ENCODE results near the gene C10orf90. TPM values are rescaled to one million over a fixed set of nuclear protein-coding genes. Genes with fewer than 3 reads are reported as not detected.

Gene C10orf90
- total and polyA plus RNA-seq, 12 donors, result 0.04 to 0.36 TPM; not detected in 10

DNA sequence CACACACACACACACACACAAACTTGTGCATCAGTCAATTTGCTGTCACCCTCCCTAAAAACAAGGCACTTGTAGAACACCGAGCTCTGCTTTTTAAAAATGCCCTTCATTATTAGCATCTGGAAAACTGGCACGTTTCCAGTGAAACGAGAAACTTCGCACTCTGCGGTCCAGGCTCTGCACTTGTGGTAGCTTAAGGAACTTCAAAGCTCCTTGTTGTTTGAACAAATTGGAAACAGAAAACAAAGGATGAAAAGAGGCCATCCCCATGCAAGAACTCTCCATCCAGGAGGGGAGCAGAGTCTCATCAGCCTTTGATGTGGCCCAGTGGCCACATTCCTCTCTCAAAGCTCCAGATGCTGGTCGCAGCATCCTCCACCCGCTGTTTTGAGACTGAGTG lies 105.1 kb downstream of the C10orf90 start:
- intact Hi-C loops (cut with DNase I), result no loop called here
- ATAC-seq (no peak), DNase-seq (no peak)
- H3K4me3 ChIP-seq, result no peak overlapping the region
- peaks cover 0 to 17% (median 0%) of the 10 kb centered on the region in 7 donors for H3K27me3 ChIP-seq
- no peaks in the 10 kb centered on the region for H3K9me3 ChIP-seq
- 77 to 81% methylated on average over 7 of the region's 7 CpGs for WGBS, 2 donors
- TF ChIP-seq, protein P1, sequence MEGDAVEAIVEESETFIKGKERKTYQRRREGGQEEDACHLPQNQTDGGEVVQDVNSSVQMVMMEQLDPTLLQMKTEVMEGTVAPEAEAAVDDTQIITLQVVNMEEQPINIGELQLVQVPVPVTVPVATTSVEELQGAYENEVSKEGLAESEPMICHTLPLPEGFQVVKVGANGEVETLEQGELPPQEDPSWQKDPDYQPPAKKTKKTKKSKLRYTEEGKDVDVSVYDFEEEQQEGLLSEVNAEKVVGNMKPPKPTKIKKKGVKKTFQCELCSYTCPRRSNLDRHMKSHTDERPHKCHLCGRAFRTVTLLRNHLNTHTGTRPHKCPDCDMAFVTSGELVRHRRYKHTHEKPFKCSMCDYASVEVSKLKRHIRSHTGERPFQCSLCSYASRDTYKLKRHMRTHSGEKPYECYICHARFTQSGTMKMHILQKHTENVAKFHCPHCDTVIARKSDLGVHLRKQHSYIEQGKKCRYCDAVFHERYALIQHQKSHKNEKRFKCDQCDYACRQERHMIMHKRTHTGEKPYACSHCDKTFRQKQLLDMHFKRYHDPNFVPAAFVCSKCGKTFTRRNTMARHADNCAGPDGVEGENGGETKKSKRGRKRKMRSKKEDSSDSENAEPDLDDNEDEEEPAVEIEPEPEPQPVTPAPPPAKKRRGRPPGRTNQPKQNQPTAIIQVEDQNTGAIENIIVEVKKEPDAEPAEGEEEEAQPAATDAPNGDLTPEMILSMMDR (IDR thresholded peaks at IDR 0.05), result no peak
- H3K27ac ChIP-seq, result no peak overlapping the region
- H3K36me3 ChIP-seq, result no peaks in the 10 kb centered on the region
- H3K4me1 ChIP-seq, result peaks cover 0 to 12% (median 3%) of the 10 kb centered on the region in 9 donors

DNA sequence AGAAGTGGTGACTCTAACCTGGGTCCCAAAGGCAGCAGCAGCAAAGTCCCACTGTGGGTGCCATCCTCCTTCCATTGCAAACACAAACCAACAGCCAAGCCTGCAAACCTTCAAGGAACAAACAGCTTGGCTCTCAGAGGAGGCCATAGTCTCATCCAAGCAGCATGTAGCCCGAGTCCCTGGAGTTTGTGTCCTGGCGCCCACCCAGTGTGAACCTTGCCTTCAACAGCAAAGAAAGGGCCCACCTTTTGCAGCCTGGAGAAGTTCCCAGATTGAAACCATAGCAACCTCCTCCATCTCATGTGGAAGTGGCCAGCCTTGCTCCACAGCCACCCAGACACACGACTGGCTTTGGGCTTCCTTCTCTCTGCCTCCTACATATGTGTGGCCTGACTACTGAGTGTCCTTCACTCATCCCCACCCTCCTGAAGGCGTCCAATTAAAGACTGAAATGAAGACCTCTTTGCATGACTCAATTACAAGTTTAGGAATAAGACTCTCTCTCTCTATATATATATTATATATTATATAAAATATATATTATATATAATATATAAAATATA lies 106.1 kb downstream of the C10orf90 start:
- Histone ChIP-seq H3K27ac (no peak overlapping the region), H3K4me1 (peaks cover 0 to 12% (median 3%) of the 10 kb centered on the region in 9 donors), H3K36me3 (no peaks in the 10 kb centered on the region), H3K9me3 (no peaks in the 10 kb centered on the region), H3K27me3 (peaks cover 0 to 17% (median 0%) of the 10 kb centered on the region in 7 donors), H3K4me3 (no peak overlapping the region)
- intact Hi-C loops (cut with DNase I), result no loop called here
- DNase-seq, result no peak
- TF ChIP-seq, protein P1 (IDR thresholded peaks at IDR 0.05), result no peak
- no peak for ATAC-seq
- WGBS, 2 donors, result 70 to 82% methylated on average over 4 of the region's 4 CpGs

DNA sequence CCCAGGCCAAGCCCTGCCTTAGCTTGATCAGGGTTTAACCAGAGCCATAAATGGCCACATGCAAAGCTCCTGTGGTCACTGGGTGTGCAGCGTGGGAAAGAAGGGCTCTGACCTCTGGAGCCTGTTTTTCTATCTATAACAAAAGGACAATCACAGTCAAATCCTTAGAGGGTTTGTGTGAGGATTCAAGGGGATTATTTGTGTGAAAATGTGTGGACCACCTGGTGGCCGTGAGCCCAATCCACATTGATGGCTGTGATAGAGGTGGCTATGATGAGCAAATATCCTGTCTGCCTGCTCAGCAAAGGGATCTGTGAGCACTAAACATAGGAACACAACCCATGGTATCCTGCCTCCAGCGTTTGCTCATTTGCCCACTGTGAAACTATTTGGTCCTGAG lies 107.1 kb downstream of the C10orf90 start:
- no peaks in the 10 kb centered on the region for H3K9me3 ChIP-seq
- intact Hi-C loops (cut with DNase I), result no loop called here
- no peak overlapping the region for H3K4me3 ChIP-seq
- H3K27me3 ChIP-seq, result peaks cover 0 to 11% (median 0%) of the 10 kb centered on the region in 7 donors
- H3K36me3 ChIP-seq, result no peaks in the 10 kb centered on the region
- H3K4me1 ChIP-seq, result peaks cover 0 to 12% (median 3%) of the 10 kb centered on the region in 9 donors
- TF ChIP-seq, protein P1 (IDR thresholded peaks at IDR 0.05), result no peak
- no peak overlapping the region for H3K27ac ChIP-seq
- no peak for DNase-seq
- no peak for ATAC-seq
- WGBS, 2 donors, result 51 to 82% methylated on average over 3 of the region's 3 CpGs

DNA sequence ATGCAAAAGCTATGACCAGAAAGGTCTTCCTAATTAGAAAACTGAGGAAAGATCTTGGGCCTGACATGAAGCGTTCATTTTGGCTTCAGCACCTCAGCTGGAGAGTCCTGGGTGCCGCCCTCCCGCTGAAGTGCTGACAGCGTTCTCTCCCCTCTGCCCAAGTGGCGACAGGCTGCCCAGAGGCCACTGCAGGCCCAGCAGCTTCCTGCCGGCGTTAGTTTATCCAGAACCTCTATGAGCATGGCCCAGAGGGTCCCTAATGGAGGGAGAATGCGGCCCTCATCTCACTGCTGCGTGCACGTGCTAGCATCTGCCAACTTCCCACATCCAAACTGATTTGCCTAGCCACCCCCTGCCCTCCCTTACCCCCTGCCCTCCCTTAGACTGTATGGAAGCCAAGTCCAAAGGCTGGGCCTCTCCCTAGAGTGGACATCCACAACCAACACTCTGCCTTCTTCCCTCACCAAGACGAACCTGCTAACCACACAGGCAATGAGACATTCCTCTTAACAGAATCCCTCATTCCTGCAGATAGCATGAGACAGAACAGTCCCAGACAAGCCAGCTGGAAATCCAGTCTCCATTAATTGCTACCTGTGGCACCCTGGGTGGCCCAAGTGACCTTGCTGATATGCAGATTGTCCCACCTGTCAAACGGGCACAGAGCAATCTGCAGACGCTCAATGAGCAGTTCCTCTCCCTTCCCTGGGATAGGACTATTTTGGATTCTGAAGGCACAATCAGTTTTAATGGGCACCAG lies 108.4 kb downstream of the C10orf90 start:
- H3K9me3 ChIP-seq, result no peaks in the 10 kb centered on the region
- peaks cover 0 to 12% (median 3%) of the 10 kb centered on the region in 9 donors for H3K4me1 ChIP-seq
- intact Hi-C loops (cut with DNase I), result no loop called here
- H3K27me3 ChIP-seq, result peaks cover 0 to 4% (median 0%) of the 10 kb centered on the region in 7 donors
- 30 to 38% methylated on average over 13 of the region's 13 CpGs for WGBS, 2 donors
- ATAC-seq, result peak in 5 of 8 donors; percentile 9 to 34 (median 27)
- H3K4me3 ChIP-seq, result peak overlapping the region in 4 of 10 donors; percentile 24 to 40 (median 31)
- TF ChIP-seq, protein P1 (IDR thresholded peaks at IDR 0.05), result no peak
- H3K36me3 ChIP-seq, result no peaks in the 10 kb centered on the region
- no peak for DNase-seq
- H3K27ac ChIP-seq, result peak overlapping the region in 2 of 10 donors; percentile 7 to 25

Measured in heart right ventricle (tissue), 16 donors.